GM21737 (cell line): ENCODE measurements around the gene CDC27.
"Not testable (repeated sequence)": the region's sequence is repeated elsewhere in the genome, so short reads cannot be mapped to it uniquely, and the experiment has no call there.

ENCODE experiments used
- ATAC-seq: cut with Tn5 transposase; IDR thresholded peaks from one replicate; pipeline ENCODE4 v1.9.1; 2021; ENCODE audit warnings: mild to moderate bottlenecking, moderate library complexity; ENCODE audit not compliant: unreplicated experiment

The CDC27 gene

GRCh38 chr17:47193931-47194511 lies 4.9 kb upstream of the CDC27 start:
- no peak for ATAC-seq

GRCh38 chr17:47192554-47192953 lies 3.5 kb upstream of the CDC27 start:
- no peak for ATAC-seq

GRCh38 chr17:47190770-47191169 lies 1.7 kb upstream of the CDC27 start:
- no peak for ATAC-seq

- ATAC-seq: no peak
Measured at GRCh38 chr17:47190243-47190642, 1.1 kb upstream of the CDC27 start.

- ATAC-seq: no peak
Measured at GRCh38 chr17:47189732-47190237, 690 bp upstream of the CDC27 start.

GRCh38 chr17:47188271-47188875 lies 722 bp downstream of the CDC27 start:
- no peak for ATAC-seq

GRCh38 chr17:47184681-47185080 lies 4.4 kb downstream of the CDC27 start:
- no peak for ATAC-seq

GRCh38 chr17:47180988-47181387 lies 8.1 kb downstream of the CDC27 start:
- ATAC-seq: not testable (repeated sequence)

- no peak for ATAC-seq
Measured at GRCh38 chr17:47180337-47180736, 8.8 kb downstream of the CDC27 start.

GRCh38 chr17:47179141-47179540 lies 10.0 kb downstream of the CDC27 start:
- ATAC-seq: no peak

- no peak for ATAC-seq
Measured at GRCh38 chr17:47177261-47177660, 11.8 kb downstream of the CDC27 start.

- ATAC-seq: no peak
Measured at GRCh38 chr17:47176389-47176826, 12.7 kb downstream of the CDC27 start.

GRCh38 chr17:47174823-47175222 lies 14.3 kb downstream of the CDC27 start:
- ATAC-seq: not testable (repeated sequence)

GRCh38 chr17:47172696-47173565 lies 16.2 kb downstream of the CDC27 start:
- ATAC-seq: no peak

- no peak for ATAC-seq
Measured at GRCh38 chr17:47170710-47171109, 18.4 kb downstream of the CDC27 start.

- ATAC-seq: not testable (repeated sequence)
Measured at GRCh38 chr17:47168896-47169295, 20.2 kb downstream of the CDC27 start.

- not testable (repeated sequence) for ATAC-seq
Measured at GRCh38 chr17:47166854-47167253, 22.2 kb downstream of the CDC27 start.

GRCh38 chr17:47165137-47165536 lies 24.0 kb downstream of the CDC27 start:
- no peak for ATAC-seq

GRCh38 chr17:47164263-47164662 lies 24.8 kb downstream of the CDC27 start:
- ATAC-seq: no peak

GRCh38 chr17:47162013-47162622 lies 27.0 kb downstream of the CDC27 start:
- no peak for ATAC-seq

- ATAC-seq: no peak
Measured at GRCh38 chr17:47159315-47159714, 29.8 kb downstream of the CDC27 start.
